Stimulated activated naive CD8-positive, alpha-beta T cell treated with anti-CD3 and anti-CD28 coated beads, Interleukin-15, Interleukin-2, amounts not matched to agents 100 U/mL and 50 U/mL, for 24 hours (primary cell): ENCODE measurements around the gene GEMIN7.

Experiments used
- ATAC-seq: fragments of 150-1000 bp; cut with Tn5 transposase; one replicate; pipeline ENCODE4 v1.10.0; 2021
- DNase-seq: peaks from one replicate; pipeline ENCODE4 v3.0.0; 2021

GEMIN7 gene

GRCh38 chr19:45061965-45062364 lies 17.1 kb upstream of the GEMIN7 start:
- DNase-seq = no peak
- no peak for ATAC-seq

GRCh38 chr19:45063851-45064801 lies 14.9 kb upstream of the GEMIN7 start:
- ATAC-seq (no peak), DNase-seq (no peak)

- ATAC-seq (no peak), DNase-seq (no peak)
Observed at GRCh38 chr19:45066921-45067661, 12.0 kb upstream of the GEMIN7 start.

GRCh38 chr19:45068041-45068440 lies 11.0 kb upstream of the GEMIN7 start:
- ATAC-seq = no peak
- no peak for DNase-seq

GRCh38 chr19:45069056-45069455 lies 10.0 kb upstream of the GEMIN7 start:
- DNase-seq (no peak), ATAC-seq (no peak)

- no peak for ATAC-seq
Observed at GRCh38 chr19:45070214-45070613, 8.8 kb upstream of the GEMIN7 start.

GRCh38 chr19:45070861-45071544 lies 8.1 kb upstream of the GEMIN7 start:
- ATAC-seq = no peak
- no peak for DNase-seq

More at GRCh38 chr19:45070214-45070613, 8.8 kb upstream of the GEMIN7 start:
- DNase-seq = no peak

GRCh38 chr19:45071545-45071938 lies 7.5 kb upstream of the GEMIN7 start:
- no peak for ATAC-seq
- DNase-seq = no peak

- ATAC-seq (no peak), DNase-seq (no peak)
Observed at GRCh38 chr19:45071969-45072790, 6.9 kb upstream of the GEMIN7 start.

GRCh38 chr19:45074744-45075300 lies 4.2 kb upstream of the GEMIN7 start:
- no peak for DNase-seq
- no peak for ATAC-seq

GRCh38 chr19:45075301-45076028 lies 3.6 kb upstream of the GEMIN7 start:
- DNase-seq (peak; percentile 62), ATAC-seq (peak; percentile 41)

GRCh38 chr19:45076029-45076850 lies 2.8 kb upstream of the GEMIN7 start, which contains the start of gene ZNF296:
ZNF296 (minus strand) TSS chr19:45076478; CDS start chr19:45076373, 105 bp downstream.
- peak; percentile 88 for DNase-seq
- peak; percentile 83 for ATAC-seq

- DNase-seq (peak; percentile 18), ATAC-seq (no peak)
Observed at GRCh38 chr19:45076851-45077730, 2.0 kb upstream of the GEMIN7 start.

- no peak for DNase-seq
Observed at GRCh38 chr19:45078390-45079062, 534 bp upstream of the GEMIN7 start.

GRCh38 chr19:45079911-45080370 lies 881 bp downstream of the GEMIN7 start:
- ATAC-seq (no peak), DNase-seq (no peak)

More at GRCh38 chr19:45078390-45079062, 534 bp upstream of the GEMIN7 start:
- peak; percentile 1 for ATAC-seq

GRCh38 chr19:45082170-45082569 lies 3.1 kb downstream of the GEMIN7 start:
- no peak for ATAC-seq

GRCh38 chr19:45086480-45086879 lies 7.4 kb downstream of the GEMIN7 start:
- ATAC-seq (no peak), DNase-seq (no peak)

More at GRCh38 chr19:45082170-45082569, 3.1 kb downstream of the GEMIN7 start:
- no peak for DNase-seq

- ATAC-seq (peak; percentile 61), DNase-seq (peak; percentile 50)
Observed at GRCh38 chr19:45087531-45087930, 8.5 kb downstream of the GEMIN7 start.
